Astrocyte (in vitro differentiated cells and primary cell): ENCODE measurements around the gene LMF1.

Experiments used
- EZH2 ChIP-seq: IDR thresholded peaks from 2 replicates; pipeline ENCODE4 v1.6.1; 2012; ENCODE audit warnings: mild to moderate bottlenecking, low read length, inconsistent platforms; ENCODE audit not compliant: insufficient read depth
- TF ChIP-seq, protein P1 (sequence below): IDR thresholded peaks from 2 replicates; pipeline ENCODE4 v1.5.1; 2011; ENCODE audit warnings: low read depth, mild to moderate bottlenecking, inconsistent platforms, low read length, moderate library complexity; ENCODE audit not compliant: insufficient read depth

- TF ChIP-seq, protein P1, sequence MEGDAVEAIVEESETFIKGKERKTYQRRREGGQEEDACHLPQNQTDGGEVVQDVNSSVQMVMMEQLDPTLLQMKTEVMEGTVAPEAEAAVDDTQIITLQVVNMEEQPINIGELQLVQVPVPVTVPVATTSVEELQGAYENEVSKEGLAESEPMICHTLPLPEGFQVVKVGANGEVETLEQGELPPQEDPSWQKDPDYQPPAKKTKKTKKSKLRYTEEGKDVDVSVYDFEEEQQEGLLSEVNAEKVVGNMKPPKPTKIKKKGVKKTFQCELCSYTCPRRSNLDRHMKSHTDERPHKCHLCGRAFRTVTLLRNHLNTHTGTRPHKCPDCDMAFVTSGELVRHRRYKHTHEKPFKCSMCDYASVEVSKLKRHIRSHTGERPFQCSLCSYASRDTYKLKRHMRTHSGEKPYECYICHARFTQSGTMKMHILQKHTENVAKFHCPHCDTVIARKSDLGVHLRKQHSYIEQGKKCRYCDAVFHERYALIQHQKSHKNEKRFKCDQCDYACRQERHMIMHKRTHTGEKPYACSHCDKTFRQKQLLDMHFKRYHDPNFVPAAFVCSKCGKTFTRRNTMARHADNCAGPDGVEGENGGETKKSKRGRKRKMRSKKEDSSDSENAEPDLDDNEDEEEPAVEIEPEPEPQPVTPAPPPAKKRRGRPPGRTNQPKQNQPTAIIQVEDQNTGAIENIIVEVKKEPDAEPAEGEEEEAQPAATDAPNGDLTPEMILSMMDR, result no peak
- no peak for TF ChIP-seq EZH2
These were observed 26.8 kb downstream of the LMF1 start for GRCh38 chr16:943971-944370.
